ENCODE measurements around the gene SLC16A12.
"Not testable (repeated sequence)": the region's sequence is repeated elsewhere in the genome, so short reads cannot be mapped to it uniquely, and the experiment has no call there.

The SLC16A12 gene

GRCh38 chr10:89468191-89468965, 67.0 kb downstream of the SLC16A12 start:
- no peak for DNase-seq

- peak; percentile 1 for DNase-seq
Measured at GRCh38 chr10:89466599-89467035, 68.8 kb downstream of the SLC16A12 start.

GRCh38 chr10:89465196-89465595, 70.2 kb downstream of the SLC16A12 start:
- DNase-seq = no peak

GRCh38 chr10:89463846-89464537, 71.4 kb downstream of the SLC16A12 start:
- no peak for DNase-seq

- no peak for DNase-seq
Measured at GRCh38 chr10:89458784-89459183, 76.6 kb downstream of the SLC16A12 start.

GRCh38 chr10:89458291-89458690, 77.1 kb downstream of the SLC16A12 start:
- DNase-seq = no peak

GRCh38 chr10:89454561-89455347, 80.6 kb downstream of the SLC16A12 start:
- DNase-seq = no peak

GRCh38 chr10:89452193-89452592, 83.2 kb downstream of the SLC16A12 start:
- no peak for DNase-seq

GRCh38 chr10:89450901-89451300, 84.5 kb downstream of the SLC16A12 start:
- no peak for DNase-seq

GRCh38 chr10:89444819-89445218, 90.6 kb downstream of the SLC16A12 start:
- not testable (repeated sequence) for DNase-seq

- DNase-seq = no peak
Measured at GRCh38 chr10:89442289-89442688, 93.1 kb downstream of the SLC16A12 start.

GRCh38 chr10:89440226-89441009, 95.0 kb downstream of the SLC16A12 start:
- peak; percentile 38 for DNase-seq

- DNase-seq = no peak
Measured at GRCh38 chr10:89438525-89438924, 96.9 kb downstream of the SLC16A12 start.

- peak; percentile 7 for DNase-seq
Measured at GRCh38 chr10:89431977-89432376, 103.4 kb downstream of the SLC16A12 start.

- DNase-seq = no peak
Measured at GRCh38 chr10:89428877-89429276, 106.5 kb downstream of the SLC16A12 start.

GRCh38 chr10:89427629-89428028, 107.8 kb downstream of the SLC16A12 start:
- no peak for DNase-seq

GRCh38 chr10:89426230-89426868, 109.0 kb downstream of the SLC16A12 start:
- peak; percentile 13 for DNase-seq

GRCh38 chr10:89425000-89425399, 110.4 kb downstream of the SLC16A12 start:
- no peak for DNase-seq

- DNase-seq = no peak
Measured at GRCh38 chr10:89421018-89421476, 114.3 kb downstream of the SLC16A12 start.

- DNase-seq = no peak
Measured at GRCh38 chr10:89419548-89419947, 115.8 kb downstream of the SLC16A12 start.

- no peak for DNase-seq
Measured at GRCh38 chr10:89416465-89416864, 118.9 kb downstream of the SLC16A12 start.

Data from NCI-H345 (cell line).